ENCODE data around the gene CRADD.
"Not testable (repeated sequence)": the region's sequence is repeated elsewhere in the genome, so short reads cannot be mapped to it uniquely, and the experiment has no call there.

The CRADD gene

DNA sequence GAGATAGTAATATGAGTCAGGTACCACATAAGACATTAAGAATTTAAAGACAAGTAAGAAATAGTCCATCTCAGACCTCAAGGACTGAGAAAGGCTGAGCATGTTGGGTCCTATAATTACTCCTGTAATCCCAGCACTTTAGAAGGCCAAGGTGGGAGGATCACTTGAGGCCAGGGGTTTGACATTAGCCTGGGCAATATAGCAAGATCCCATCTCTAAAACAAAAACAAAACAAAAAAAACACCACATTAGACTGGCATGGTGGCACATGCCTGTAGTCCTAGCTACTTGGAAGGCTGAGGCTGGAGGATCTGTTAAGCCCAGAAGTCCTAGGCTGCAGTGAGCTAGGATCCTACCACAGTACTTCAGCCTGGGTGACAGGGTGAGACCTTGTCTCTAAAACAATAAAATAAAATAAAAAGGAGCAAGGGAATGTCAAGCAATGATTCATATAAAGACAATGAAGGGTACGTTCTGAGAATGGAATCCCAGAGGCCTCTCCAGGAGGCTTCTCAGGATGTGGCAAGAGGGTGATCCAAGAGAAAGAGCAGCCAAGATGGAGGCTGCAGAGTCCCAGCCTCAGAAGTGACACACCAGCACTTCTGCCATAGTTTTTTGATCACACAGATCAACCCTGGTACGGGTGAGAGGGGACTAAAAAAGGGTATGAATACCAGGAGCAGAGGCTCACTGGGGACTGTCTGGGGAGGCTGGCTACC, 206.4 kb downstream of the CRADD start:
- DNase-seq: no peak

- DNase-seq: no peak
These were observed 207.8 kb downstream of the CRADD start for GRCh38 chr12:93884794-93885460.

- DNase-seq: not testable (repeated sequence)
These were observed 208.9 kb downstream of the CRADD start for GRCh38 chr12:93885973-93886532.

DNA sequence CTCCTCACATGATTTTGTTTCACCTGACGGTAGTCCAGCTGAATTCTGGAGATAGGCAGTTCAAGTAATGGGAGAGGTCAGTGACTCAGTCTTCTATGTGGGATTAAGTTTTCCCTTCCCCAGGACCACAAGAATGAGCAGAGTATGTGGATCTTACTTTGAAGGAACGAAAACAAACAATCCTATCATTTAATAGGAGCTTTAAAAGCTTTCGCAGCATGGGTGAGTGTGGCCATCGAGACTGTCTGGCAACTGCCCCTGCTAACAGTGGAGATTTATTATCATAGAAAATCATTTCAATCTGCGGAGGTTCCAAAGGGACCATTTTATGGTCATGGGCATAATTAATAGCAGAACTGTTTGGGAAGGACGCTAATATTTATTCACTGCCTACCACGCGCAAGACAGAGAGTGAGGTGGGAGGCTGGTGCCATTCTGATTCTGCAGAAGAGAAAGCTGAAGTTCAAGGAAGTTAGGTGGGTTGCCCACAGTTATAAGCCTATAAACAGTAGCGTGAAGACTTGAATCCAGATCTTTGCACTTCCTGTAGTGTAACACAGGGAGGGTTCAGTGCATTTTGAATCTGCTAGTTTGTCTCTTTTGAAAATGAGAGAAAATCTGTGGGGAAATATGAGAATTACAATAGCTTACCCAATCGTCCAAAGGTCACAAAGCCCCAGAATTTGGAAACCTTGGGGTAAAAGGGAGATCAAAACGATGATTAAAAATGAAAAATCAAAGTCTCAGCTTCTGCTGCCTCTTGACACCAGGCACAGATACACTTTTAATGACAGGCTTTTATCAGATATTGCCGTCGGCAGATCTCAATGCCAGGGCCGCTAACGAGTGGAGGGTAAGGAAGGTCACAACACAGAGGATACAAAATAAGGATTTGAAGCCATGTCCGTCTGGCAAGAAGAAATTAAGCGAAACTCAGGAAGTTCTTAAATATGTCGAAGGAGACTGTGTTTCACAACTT, 209.6 kb downstream of the CRADD start:
- no peak for DNase-seq

GRCh38 chr12:93888964-93889363, 211.8 kb downstream of the CRADD start:
- no peak for DNase-seq

DNA sequence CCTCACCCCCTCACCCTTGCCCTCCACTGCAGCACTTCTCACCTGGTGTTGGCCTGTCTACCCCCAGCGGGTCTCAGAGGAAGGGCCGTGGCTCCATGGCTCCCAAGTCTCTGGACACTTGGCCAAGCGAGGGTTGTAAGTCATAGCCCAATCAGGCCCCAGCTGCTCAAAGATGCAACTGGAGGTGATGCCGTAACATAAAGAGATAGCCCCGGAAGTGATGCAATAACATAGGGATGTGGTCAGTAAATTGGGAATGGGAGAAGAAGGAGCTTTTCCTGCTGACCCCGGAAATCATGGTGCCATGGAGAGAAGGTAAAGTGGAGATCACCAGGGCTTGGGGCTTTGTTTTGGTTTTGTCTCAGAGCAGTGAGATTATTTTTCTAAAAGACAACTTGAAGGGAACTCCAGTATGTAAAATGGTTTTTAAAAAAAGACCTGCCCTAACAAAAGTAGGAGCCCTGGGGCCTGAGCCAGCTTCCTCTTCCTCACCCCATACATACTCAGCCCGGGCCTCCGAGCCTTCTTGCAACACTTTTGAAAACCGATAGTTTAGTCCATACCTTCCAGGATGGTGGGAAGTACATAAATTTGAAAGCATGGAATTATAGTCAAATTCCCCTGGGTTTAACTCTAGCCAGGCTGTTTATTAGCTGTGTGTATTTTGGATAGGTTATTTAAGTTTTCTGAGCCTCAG, 212.5 kb downstream of the CRADD start:
- DNase-seq: peak; percentile 71

DNA sequence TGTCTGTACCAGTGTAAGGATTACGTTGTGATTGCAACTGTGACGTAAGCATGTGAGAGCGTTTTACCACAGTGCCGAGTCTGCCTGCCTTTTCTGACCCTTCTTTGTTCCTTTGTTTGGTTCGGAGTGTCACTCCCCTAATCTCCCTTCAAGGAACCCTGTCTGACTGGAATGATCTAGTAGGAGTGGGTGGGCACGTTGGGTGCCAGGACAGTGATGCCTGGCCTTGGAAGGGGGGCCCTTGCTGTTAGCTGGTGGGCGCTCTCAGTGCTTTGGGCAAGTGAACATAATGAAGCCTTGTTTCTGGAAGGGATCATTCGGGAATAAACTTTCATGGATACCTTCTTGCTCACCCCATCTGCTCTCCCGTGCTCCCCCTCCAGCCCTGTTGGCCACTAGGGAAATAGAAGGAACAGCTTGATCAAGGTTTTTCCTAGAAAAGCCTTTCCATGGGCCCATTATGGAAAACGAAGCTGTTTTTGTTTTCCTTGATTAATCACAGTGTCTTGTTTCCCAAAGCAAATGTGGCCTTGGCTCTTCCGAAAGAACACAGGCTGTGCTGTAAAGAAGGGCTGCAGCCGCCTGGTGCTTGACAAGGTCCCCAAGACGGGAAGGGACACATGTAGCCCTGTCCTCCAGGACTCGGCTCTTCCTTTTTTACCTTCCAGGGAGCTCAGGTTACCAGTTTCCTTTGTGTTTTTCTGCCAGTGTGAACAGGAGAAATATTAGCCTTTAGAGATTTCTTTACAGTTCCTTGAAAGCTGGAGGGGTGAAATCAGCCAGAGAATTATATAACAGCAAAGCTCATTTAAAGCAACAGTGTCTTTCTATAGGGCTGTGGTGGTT, 215.5 kb downstream of the CRADD start:
- DNase-seq: no peak

GRCh38 chr12:93894391-93895088, 217.4 kb downstream of the CRADD start:
- peak; percentile 64 for DNase-seq

GRCh38 chr12:93895089-93895445, 217.9 kb downstream of the CRADD start:
- no peak for DNase-seq

DNA sequence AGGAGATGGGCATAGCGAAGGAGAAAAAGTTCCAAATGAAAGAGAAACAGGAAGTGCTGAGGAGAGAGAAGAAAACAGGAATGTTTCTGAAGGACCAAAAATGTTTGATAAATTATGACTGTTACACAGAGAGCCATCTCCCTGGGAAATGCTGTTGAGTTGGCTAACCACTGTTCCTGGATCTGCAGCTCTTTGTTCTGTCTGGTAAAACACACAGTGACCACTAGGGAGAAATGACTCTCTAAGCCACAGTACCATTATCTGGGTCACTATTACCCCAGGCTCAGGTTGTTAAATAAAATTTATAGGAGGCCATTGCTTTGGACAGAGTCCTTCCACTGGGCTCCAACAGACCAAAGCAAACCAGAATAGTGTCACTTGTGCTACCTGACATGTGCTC, 219.3 kb downstream of the CRADD start:
- no peak for DNase-seq

GRCh38 chr12:93896952-93897351, 219.8 kb downstream of the CRADD start:
- DNase-seq: no peak

GRCh38 chr12:93901739-93902138, 224.6 kb downstream of the CRADD start:
- peak; percentile 22 for DNase-seq

GRCh38 chr12:93902192-93902591, 225.0 kb downstream of the CRADD start:
- DNase-seq: no peak

GRCh38 chr12:93902736-93903562, 225.8 kb downstream of the CRADD start:
- DNase-seq: no peak

DNA sequence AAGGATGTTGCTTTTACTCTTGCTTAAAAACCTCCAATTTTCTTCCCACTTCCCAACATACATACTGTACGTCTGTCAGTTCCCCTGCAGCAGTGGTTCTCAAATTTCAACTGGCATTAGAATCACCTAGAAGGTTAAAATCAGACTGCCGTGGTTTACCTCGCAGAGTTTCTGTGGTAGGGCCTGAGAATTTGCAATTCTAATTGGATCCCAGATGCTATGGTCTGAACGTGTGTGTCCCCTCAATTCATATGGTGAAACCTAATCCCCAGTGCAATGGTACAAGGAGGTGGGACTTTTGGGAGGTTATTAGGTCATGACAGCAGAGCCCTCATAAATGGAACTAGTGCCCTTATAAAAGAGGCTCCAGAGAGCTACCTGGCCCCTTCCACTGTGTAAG, 226.9 kb downstream of the CRADD start:
- DNase-seq: no peak

DNA sequence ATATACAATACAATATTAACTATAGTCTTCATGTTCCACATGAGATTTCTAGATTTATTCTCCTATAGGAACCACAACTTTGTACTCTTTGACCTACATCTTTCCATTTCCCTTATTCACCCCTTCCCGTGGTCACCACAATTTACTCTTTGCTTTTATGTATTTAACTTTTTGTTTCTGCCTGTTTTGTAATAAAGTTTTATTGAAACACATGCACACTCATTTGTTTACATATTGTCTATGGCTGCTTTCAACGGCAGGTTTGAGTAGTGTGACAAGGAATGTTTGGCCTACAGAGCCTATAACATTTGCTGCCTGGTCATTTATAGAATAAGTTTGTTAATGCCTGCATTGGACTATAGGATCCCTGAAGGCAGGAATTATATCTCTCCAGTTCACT, 231.1 kb downstream of the CRADD start:
- DNase-seq: no peak

GRCh38 chr12:93908846-93909567, 231.8 kb downstream of the CRADD start:
- no peak for DNase-seq

DNA sequence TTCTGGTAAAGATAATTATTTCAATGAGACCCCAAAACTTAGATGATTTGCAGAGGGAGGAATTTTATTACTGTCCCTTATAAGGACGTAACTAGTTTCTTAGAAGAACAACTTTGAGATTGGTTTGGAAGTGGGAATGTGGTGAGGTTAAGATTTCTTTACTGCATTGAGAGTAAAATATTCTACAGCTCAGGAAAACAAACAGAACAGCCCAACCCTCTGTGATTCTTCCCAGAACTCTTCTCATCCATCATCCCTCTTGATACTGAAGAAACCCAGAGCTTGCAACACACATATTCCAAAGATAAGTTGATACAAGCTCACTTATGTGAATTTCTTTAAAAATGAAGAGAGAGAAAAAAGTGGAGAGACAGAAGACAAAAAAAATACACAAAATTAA, 234.2 kb downstream of the CRADD start:
- DNase-seq: no peak

- no peak for DNase-seq
These were observed 235.0 kb downstream of the CRADD start for GRCh38 chr12:93912086-93912733.
